Measurements from ENCODE around the gene SCD5. TPM values are rescaled to one million over a fixed set of nuclear protein-coding genes. Genes with fewer than 3 reads are reported as not detected.
A peak's percentile ranks its signal among the peaks of the same experiment; 100 is the strongest.

The SCD5 gene
- total and polyA plus RNA-seq, 2 of the 13 experiments (the other 11 are each of a cell fraction or from before 2014, with no cell fraction given): not detected

- no peak for DNase-seq (ENCODE audit: low spot score)
- Histone ChIP-seq H3K4me1 (ENCODE audit: insufficient read depth, low read length) (peaks cover 17% of the 10 kb centered on the region), H3K79me2 (ENCODE audit: insufficient read depth, low read length) (no peaks in the 10 kb centered on the region), H3K9ac (ENCODE audit: insufficient read depth, low read depth, low read length) (no peak overlapping the region), H3K9me3 (ENCODE audit: low read length) (no peaks in the 10 kb centered on the region), H2AFZ (ENCODE audit: low read length) (no peak overlapping the region), H3K27ac (ENCODE audit: extremely low read length, insufficient read depth, low read length) (peak overlapping the region; percentile 29), H3K36me3 (replicated peaks in 1 of 2; ENCODE audit: control insufficient read depth in 1 of 2, insufficient read depth in 2 of 2, low read length in 2 of 2) (no peaks in the 10 kb centered on the region), H3K4me2 (ENCODE audit: low read depth, low read length) (peak overlapping the region; percentile 37; the same call in 1 of the 2 replicates), H3K27me3 (ENCODE audit: control insufficient read depth in 1 of 2, insufficient read depth in 2 of 2, low read length in 2 of 2) (no peaks in the 10 kb centered on the region), H4K20me1 (ENCODE audit: insufficient read depth, low read length) (no peaks in the 10 kb centered on the region), H3K4me3 (replicated peaks in 1 of 3; ENCODE audit: insufficient read depth in 1 of 3, low read depth in 2 of 3, low read length in 3 of 3) (no peak overlapping the region)
- intact Hi-C loops (cut with micrococcal nuclease; ENCODE audit: unreplicated experiment) (no loop called here), in situ Hi-C loops (cut with HindIII; ENCODE audit: extremely low pct_ligation_motif_present, low pct_unique_long_range_greater_than_20kb) (no loop called here)
- TF ChIP-seq TEAD3 (CRISPR knock-in tag; optimal IDR thresholded peaks at IDR 0.05; ENCODE audit: borderline replicate concordance) (peak; percentile 11), RCOR2 (CRISPR knock-in tag; IDR thresholded peaks at IDR 0.05) (no peak)
- TF ChIP-seq, protein P1, sequence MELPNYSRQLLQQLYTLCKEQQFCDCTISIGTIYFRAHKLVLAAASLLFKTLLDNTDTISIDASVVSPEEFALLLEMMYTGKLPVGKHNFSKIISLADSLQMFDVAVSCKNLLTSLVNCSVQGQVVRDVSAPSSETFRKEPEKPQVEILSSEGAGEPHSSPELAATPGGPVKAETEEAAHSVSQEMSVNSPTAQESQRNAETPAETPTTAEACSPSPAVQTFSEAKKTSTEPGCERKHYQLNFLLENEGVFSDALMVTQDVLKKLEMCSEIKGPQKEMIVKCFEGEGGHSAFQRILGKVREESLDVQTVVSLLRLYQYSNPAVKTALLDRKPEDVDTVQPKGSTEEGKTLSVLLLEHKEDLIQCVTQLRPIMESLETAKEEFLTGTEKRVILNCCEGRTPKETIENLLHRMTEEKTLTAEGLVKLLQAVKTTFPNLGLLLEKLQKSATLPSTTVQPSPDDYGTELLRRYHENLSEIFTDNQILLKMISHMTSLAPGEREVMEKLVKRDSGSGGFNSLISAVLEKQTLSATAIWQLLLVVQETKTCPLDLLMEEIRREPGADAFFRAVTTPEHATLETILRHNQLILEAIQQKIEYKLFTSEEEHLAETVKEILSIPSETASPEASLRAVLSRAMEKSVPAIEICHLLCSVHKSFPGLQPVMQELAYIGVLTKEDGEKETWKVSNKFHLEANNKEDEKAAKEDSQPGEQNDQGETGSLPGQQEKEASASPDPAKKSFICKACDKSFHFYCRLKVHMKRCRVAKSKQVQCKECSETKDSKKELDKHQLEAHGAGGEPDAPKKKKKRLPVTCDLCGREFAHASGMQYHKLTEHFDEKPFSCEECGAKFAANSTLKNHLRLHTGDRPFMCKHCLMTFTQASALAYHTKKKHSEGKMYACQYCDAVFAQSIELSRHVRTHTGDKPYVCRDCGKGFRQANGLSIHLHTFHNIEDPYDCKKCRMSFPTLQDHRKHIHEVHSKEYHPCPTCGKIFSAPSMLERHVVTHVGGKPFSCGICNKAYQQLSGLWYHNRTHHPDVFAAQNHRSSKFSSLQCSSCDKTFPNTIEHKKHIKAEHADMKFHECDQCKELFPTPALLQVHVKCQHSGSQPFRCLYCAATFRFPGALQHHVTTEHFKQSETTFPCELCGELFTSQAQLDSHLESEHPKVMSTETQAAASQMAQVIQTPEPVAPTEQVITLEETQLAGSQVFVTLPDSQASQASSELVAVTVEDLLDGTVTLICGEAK (IDR thresholded peaks at IDR 0.05): peak; percentile 27; the same call in 1 of the 2 replicates
- TF ChIP-seq, protein P1 (CRISPR knock-in tag; IDR thresholded peaks at IDR 0.05): no peak
- ATAC-seq: peak; percentile 17
- 34% methylated on average over 6 of the region's 6 CpGs for WGBS (ENCODE audit: low lambda C conversion rate)
- ChIA-PET CTCF (ENCODE audit: low intra/inter-chr PET ratio, low total read pairs) (no interaction called here), POLR2A (no interaction called here)
- BruUV-seq (replicated peaks): no TSS peak
- FAIRE-seq: no peak
These were observed 13.3 kb upstream of the SCD5 start for GRCh38 chr4:82811838-82812341.
